HG03469 (cell line): ENCODE data around the gene C16orf87.

Experiments
- ATAC-seq: cut with Tn5 transposase; IDR thresholded peaks from one replicate; pipeline ENCODE4 v1.9.1; 2021; ENCODE audit warnings: mild to moderate bottlenecking, moderate library complexity, moderate number of reproducible peaks; ENCODE audit not compliant: unreplicated experiment

C16orf87 gene

GRCh38 chr16:46844771-46845170, 13.8 kb upstream of the C16orf87 start:
- no peak for ATAC-seq

GRCh38 chr16:46843898-46844642, 13.1 kb upstream of the C16orf87 start:
- ATAC-seq = no peak

- ATAC-seq = no peak
These were observed 11.4 kb upstream of the C16orf87 start for GRCh38 chr16:46842192-46842895.

- ATAC-seq = no peak
These were observed 9.0 kb upstream of the C16orf87 start for GRCh38 chr16:46839986-46840443.

- ATAC-seq = no peak
These were observed 5.9 kb upstream of the C16orf87 start for GRCh38 chr16:46836534-46837530.

- ATAC-seq = no peak
These were observed 2.5 kb upstream of the C16orf87 start for GRCh38 chr16:46833460-46833800.

- no peak for ATAC-seq
These were observed 1.9 kb upstream of the C16orf87 start for GRCh38 chr16:46832757-46833459.

GRCh38 chr16:46830417-46830901, 521 bp downstream of the C16orf87 start:
- peak; percentile 2 for ATAC-seq

- ATAC-seq = no peak
These were observed 2.0 kb downstream of the C16orf87 start for GRCh38 chr16:46828943-46829342.

- no peak for ATAC-seq
These were observed 2.7 kb downstream of the C16orf87 start for GRCh38 chr16:46828292-46828691.

- no peak for ATAC-seq
These were observed 4.3 kb downstream of the C16orf87 start for GRCh38 chr16:46826631-46827030.

- peak; percentile 79 for ATAC-seq
These were observed 8.7 kb downstream of the C16orf87 start for GRCh38 chr16:46822270-46822669.

- no peak for ATAC-seq
These were observed 13.0 kb downstream of the C16orf87 start for GRCh38 chr16:46817961-46818360.

- ATAC-seq = no peak
These were observed 16.2 kb downstream of the C16orf87 start for GRCh38 chr16:46814790-46815189.

GRCh38 chr16:46813611-46814010, 17.4 kb downstream of the C16orf87 start:
- no peak for ATAC-seq

- no peak for ATAC-seq
These were observed 18.0 kb downstream of the C16orf87 start for GRCh38 chr16:46812781-46813540.

- no peak for ATAC-seq
These were observed 19.3 kb downstream of the C16orf87 start for GRCh38 chr16:46811682-46812081.

GRCh38 chr16:46808997-46809396, 22.0 kb downstream of the C16orf87 start:
- ATAC-seq = peak; percentile 50

- no peak for ATAC-seq
These were observed 23.6 kb downstream of the C16orf87 start for GRCh38 chr16:46807336-46807735.

GRCh38 chr16:46803373-46803772, 27.6 kb downstream of the C16orf87 start:
- ATAC-seq = no peak
